ENCODE measurements around the gene ZNF688.

ZNF688 gene

DNA sequence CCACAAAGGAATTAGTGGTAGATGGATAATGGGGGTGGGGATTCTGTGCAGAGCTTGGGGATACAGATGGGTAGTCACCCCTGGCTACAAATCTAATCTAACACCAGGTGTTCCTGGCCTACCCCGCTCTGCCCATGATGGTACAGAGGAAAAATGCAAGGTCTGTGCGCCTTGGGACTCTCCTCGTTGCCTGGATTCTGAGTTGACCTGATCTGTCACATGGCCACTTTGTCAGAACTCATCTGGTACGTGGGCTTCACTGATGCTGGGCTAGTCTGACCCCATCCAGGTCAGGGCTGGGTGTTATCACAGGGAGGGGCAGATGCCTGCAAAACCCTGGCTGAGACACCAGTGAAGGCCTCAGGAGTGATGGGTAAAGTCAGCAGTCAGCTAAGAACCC, 18.6 kb downstream of the ZNF688 start:
- peaks cover 10% of the 10 kb centered on the region for H3K4me1 ChIP-seq (ENCODE audit: control insufficient read depth, low read length)
- H3K4me2 ChIP-seq (ENCODE audit: low read length): no peak overlapping the region

DNA sequence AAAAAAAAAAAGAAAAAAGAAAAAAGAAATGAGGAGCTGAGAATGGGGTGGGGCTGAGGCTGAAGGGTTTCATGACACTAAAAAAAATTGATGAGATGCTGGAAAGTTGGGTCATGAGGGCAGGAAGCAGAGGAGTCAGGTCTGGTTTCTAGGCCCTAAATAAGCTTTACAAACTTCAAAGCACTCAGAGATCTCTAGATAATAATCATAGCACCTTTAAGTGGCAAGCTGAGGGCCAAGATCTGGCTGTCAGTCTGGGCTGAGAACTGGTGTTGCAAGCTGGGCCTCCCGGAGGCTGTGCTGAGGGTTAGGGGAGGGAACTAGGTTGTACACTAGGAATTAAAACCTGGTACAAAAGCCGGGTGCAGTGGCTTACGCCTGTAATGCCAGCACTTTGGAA, 19.7 kb downstream of the ZNF688 start:
- H3K36me3 ChIP-seq (ENCODE audit: control insufficient read depth, low read length): peaks cover 38% of the 10 kb centered on the region
- H3K27ac ChIP-seq (ENCODE audit: low read depth, low read length): no peak overlapping the region
- no peaks in the 10 kb centered on the region for H3F3A ChIP-seq (ENCODE audit: control insufficient read depth, insufficient read depth)
- no peaks in the 10 kb centered on the region for H3K9me2 ChIP-seq (replicated peaks; ENCODE audit: control insufficient read depth, low read length)
- no peak for TF ChIP-seq EZH2phosphoT487 (IDR thresholded peaks at IDR 0.05; ENCODE audit: borderline replicate concordance, low read length)
- TF ChIP-seq, protein P1, sequence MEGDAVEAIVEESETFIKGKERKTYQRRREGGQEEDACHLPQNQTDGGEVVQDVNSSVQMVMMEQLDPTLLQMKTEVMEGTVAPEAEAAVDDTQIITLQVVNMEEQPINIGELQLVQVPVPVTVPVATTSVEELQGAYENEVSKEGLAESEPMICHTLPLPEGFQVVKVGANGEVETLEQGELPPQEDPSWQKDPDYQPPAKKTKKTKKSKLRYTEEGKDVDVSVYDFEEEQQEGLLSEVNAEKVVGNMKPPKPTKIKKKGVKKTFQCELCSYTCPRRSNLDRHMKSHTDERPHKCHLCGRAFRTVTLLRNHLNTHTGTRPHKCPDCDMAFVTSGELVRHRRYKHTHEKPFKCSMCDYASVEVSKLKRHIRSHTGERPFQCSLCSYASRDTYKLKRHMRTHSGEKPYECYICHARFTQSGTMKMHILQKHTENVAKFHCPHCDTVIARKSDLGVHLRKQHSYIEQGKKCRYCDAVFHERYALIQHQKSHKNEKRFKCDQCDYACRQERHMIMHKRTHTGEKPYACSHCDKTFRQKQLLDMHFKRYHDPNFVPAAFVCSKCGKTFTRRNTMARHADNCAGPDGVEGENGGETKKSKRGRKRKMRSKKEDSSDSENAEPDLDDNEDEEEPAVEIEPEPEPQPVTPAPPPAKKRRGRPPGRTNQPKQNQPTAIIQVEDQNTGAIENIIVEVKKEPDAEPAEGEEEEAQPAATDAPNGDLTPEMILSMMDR (IDR thresholded peaks at IDR 0.05; ENCODE audit: low read depth, low read length, poor library complexity, severe bottlenecking): no peak
- H3K27me3 ChIP-seq (ENCODE audit: control insufficient read depth, low read length): no peaks in the 10 kb centered on the region
- no peak overlapping the region for H3K4me3 ChIP-seq (ENCODE audit: low read length)
- no peaks in the 10 kb centered on the region for H3K9me3 ChIP-seq (ENCODE audit: control insufficient read depth, insufficient read depth, low read length)
- peaks cover 41% of the 10 kb centered on the region for H3K79me2 ChIP-seq (ENCODE audit: control insufficient read depth, low read length)
- H4K20me1 ChIP-seq (ENCODE audit: control insufficient read depth, insufficient read depth, low read depth, low read length): no peaks in the 10 kb centered on the region
- no peak overlapping the region for H3K4me2 ChIP-seq (ENCODE audit: low read length)
- peaks cover 5% of the 10 kb centered on the region for H3K4me1 ChIP-seq (ENCODE audit: control insufficient read depth, low read length)

More for the DNA sequence above, 18.6 kb downstream of the ZNF688 start:
- H3K27me3 ChIP-seq (ENCODE audit: control insufficient read depth, low read length): no peaks in the 10 kb centered on the region
- TF ChIP-seq, protein P1 (IDR thresholded peaks at IDR 0.05; ENCODE audit: low read depth, low read length, poor library complexity, severe bottlenecking): no peak
- TF ChIP-seq EZH2phosphoT487 (IDR thresholded peaks at IDR 0.05; ENCODE audit: borderline replicate concordance, low read length): no peak
- peaks cover 39% of the 10 kb centered on the region for H3K36me3 ChIP-seq (ENCODE audit: control insufficient read depth, low read length)
- H3F3A ChIP-seq (ENCODE audit: control insufficient read depth, insufficient read depth): no peaks in the 10 kb centered on the region
- H3K4me3 ChIP-seq (ENCODE audit: low read length): no peak overlapping the region
- no peaks in the 10 kb centered on the region for H3K9me2 ChIP-seq (replicated peaks; ENCODE audit: control insufficient read depth, low read length)
- H3K27ac ChIP-seq (ENCODE audit: low read depth, low read length): no peak overlapping the region
- H3K9me3 ChIP-seq (ENCODE audit: control insufficient read depth, insufficient read depth, low read length): no peaks in the 10 kb centered on the region
- peaks cover 53% of the 10 kb centered on the region for H3K79me2 ChIP-seq (ENCODE audit: control insufficient read depth, low read length)
- no peaks in the 10 kb centered on the region for H4K20me1 ChIP-seq (ENCODE audit: control insufficient read depth, insufficient read depth, low read depth, low read length)

DNA sequence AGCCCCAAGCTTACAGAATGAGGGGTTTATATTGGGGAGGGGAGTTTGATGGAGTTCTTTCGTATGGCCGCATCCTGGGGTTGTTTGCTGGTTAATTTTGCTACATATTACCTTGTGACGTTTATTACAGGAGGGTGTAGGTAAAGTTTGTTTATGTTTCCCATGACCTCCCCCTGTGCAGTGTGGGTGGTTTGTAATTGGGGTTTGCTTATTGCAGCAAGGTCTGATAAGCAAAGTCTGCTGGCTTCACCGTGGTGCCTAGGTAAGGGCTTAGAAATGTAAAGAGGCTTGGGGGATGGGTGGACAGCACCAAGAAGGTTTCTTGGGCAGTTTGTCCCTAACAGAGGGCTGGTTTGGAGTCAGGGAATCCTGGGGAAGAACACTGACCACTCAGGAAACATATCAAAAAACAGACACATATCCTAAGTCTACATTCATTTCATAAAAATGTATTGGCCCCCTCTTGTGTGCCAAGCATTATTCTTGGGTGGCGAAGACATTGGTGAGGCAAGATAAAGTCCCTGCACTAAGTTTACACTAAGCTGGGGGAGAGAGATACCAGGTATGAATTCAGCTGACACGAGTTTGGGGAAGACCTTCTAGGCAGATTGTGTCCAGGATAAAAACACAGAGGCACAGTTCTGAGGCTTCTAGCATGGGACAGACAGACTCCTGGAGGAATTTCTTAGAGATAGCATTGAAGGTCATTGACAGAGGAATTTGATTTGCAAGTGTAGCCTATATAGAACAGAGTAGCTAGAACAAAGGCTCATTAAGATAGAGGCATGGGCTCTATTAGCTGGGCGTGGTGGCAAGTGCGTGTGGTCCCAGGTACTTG, 22.9 kb downstream of the ZNF688 start:
- H3K9me2 ChIP-seq (replicated peaks; ENCODE audit: control insufficient read depth, low read length): no peaks in the 10 kb centered on the region
- no peaks in the 10 kb centered on the region for H3K4me1 ChIP-seq (ENCODE audit: control insufficient read depth, low read length)
- H4K20me1 ChIP-seq (ENCODE audit: control insufficient read depth, insufficient read depth, low read depth, low read length): no peaks in the 10 kb centered on the region
- H3F3A ChIP-seq (ENCODE audit: control insufficient read depth, insufficient read depth): no peaks in the 10 kb centered on the region
- peaks cover 12% of the 10 kb centered on the region for H3K36me3 ChIP-seq (ENCODE audit: control insufficient read depth, low read length)
- no peaks in the 10 kb centered on the region for H3K27me3 ChIP-seq (ENCODE audit: control insufficient read depth, low read length)
- H3K4me2 ChIP-seq (ENCODE audit: low read length): no peak overlapping the region
- no peak overlapping the region for H3K27ac ChIP-seq (ENCODE audit: low read depth, low read length)
- no peaks in the 10 kb centered on the region for H3K9me3 ChIP-seq (ENCODE audit: control insufficient read depth, insufficient read depth, low read length)
- no peak for TF ChIP-seq EZH2phosphoT487 (IDR thresholded peaks at IDR 0.05; ENCODE audit: borderline replicate concordance, low read length)
- TF ChIP-seq, protein P1 (IDR thresholded peaks at IDR 0.05; ENCODE audit: low read depth, low read length, poor library complexity, severe bottlenecking): no peak
- peaks cover 12% of the 10 kb centered on the region for H3K79me2 ChIP-seq (ENCODE audit: control insufficient read depth, low read length)
- no peak overlapping the region for H3K4me3 ChIP-seq (ENCODE audit: low read length)
